Activated CD4-positive, CD25-positive, alpha-beta regulatory T cell treated with anti-CD3 and anti-CD28 coated beads, Interleukin-2, amount 50 U/mL, for 24 hours (primary cell): ENCODE results near the gene WDR75.
"Not testable (repeated sequence)": the region's sequence is repeated elsewhere in the genome, so short reads cannot be mapped to it uniquely, and the experiment has no call there.

Experiments used
- ATAC-seq, 2 donors: fragments of 150-1000 bp; cut with Tn5 transposase; one replicate each; pipeline ENCODE4 v1.10.0; 2021; ENCODE audit warnings: mild to moderate bottlenecking in 1 of 2, moderate library complexity in 1 of 2

The WDR75 gene

GRCh38 chr2:189441709-189442074 is 418 bp downstream of the WDR75 start:
- ATAC-seq = peak in 1 of 2 donors; percentile 51

GRCh38 chr2:189442468-189442867 is 1.2 kb downstream of the WDR75 start:
- ATAC-seq = no peak

- ATAC-seq = no peak
Measured at GRCh38 chr2:189444322-189444721, 3.0 kb downstream of the WDR75 start.

GRCh38 chr2:189446780-189447179 is 5.5 kb downstream of the WDR75 start:
- ATAC-seq = peak in 1 of 2 donors; percentile 6

GRCh38 chr2:189454009-189454408 is 12.7 kb downstream of the WDR75 start:
- no peak for ATAC-seq

GRCh38 chr2:189465076-189465475 is 23.8 kb downstream of the WDR75 start:
- no peak for ATAC-seq

- ATAC-seq = no peak
Measured at GRCh38 chr2:189465478-189465877, 24.2 kb downstream of the WDR75 start.

GRCh38 chr2:189466046-189466445 is 24.8 kb downstream of the WDR75 start:
- no peak for ATAC-seq

- ATAC-seq = peak in 1 of 2 donors; percentile 30
Measured at GRCh38 chr2:189466656-189467055, 25.4 kb downstream of the WDR75 start.

GRCh38 chr2:189467160-189467559 is 25.9 kb downstream of the WDR75 start:
- no peak for ATAC-seq

GRCh38 chr2:189467593-189467992 is 26.3 kb downstream of the WDR75 start:
- ATAC-seq = no peak

- ATAC-seq = no peak
Measured at GRCh38 chr2:189474526-189474925, 33.3 kb downstream of the WDR75 start.

GRCh38 chr2:189477756-189478155 is 36.5 kb downstream of the WDR75 start:
- no peak for ATAC-seq

GRCh38 chr2:189478289-189478688 is 37.0 kb downstream of the WDR75 start:
- not testable (repeated sequence) for ATAC-seq

GRCh38 chr2:189481071-189481470 is 39.8 kb downstream of the WDR75 start:
- no peak for ATAC-seq

- ATAC-seq = no peak
Measured at GRCh38 chr2:189483571-189483970, 42.3 kb downstream of the WDR75 start.

GRCh38 chr2:189483980-189484740 is 42.9 kb downstream of the WDR75 start:
- ATAC-seq = no peak

GRCh38 chr2:189485146-189485545 is 43.9 kb downstream of the WDR75 start:
- ATAC-seq = no peak

- no peak for ATAC-seq
Measured at GRCh38 chr2:189486237-189486770, 45.0 kb downstream of the WDR75 start.

- ATAC-seq = no peak
Measured at GRCh38 chr2:189487283-189488007, 46.2 kb downstream of the WDR75 start.

- ATAC-seq = no peak
Measured at GRCh38 chr2:189488008-189488310, 46.7 kb downstream of the WDR75 start.

- no peak for ATAC-seq
Measured at GRCh38 chr2:189492451-189492850, 51.2 kb downstream of the WDR75 start.

GRCh38 chr2:189498205-189498604 is 56.9 kb downstream of the WDR75 start:
- ATAC-seq = no peak

GRCh38 chr2:189499137-189499536 is 57.9 kb downstream of the WDR75 start:
- ATAC-seq = no peak
